Posterior vena cava (tissue), 2 donors: ENCODE results near the gene TTC33. TPM values are rescaled to one million over a fixed set of nuclear protein-coding genes. Genes with fewer than 3 reads are reported as not detected.

Source experiments
- DNase-seq: peaks from one replicate; pipeline ENCODE4 v3.0.0-alpha.2; 2020; ENCODE audit warnings: low spot score
- intact Hi-C, 2 donors: fragments of 100-400 bp; cut with DNase I; formaldehyde crosslinking; loops; one replicate each; pipeline versions ENCODE4 v1.14.1 to v1.14.2; 2022 to 2023
- total RNA-seq, 2 donors: library from RNA; stranded (reverse); fragmentation: NEBNext Ultra II Directional; extraction: Animal tissue kit (Norgen Biotek cat#: 25700); gene quantifications; one replicate each; pipeline ENCODE4 v1.2.1, GENCODE V29; 2021
- donor health status: DM: yes; HTN: yes; CAD: no.
- donor health status: DM: yes; HTN: yes; CAD: no.

TTC33 gene
- total RNA-seq, 2 donors from 2014 or later: 13.3 to 18.2 TPM

DNA sequence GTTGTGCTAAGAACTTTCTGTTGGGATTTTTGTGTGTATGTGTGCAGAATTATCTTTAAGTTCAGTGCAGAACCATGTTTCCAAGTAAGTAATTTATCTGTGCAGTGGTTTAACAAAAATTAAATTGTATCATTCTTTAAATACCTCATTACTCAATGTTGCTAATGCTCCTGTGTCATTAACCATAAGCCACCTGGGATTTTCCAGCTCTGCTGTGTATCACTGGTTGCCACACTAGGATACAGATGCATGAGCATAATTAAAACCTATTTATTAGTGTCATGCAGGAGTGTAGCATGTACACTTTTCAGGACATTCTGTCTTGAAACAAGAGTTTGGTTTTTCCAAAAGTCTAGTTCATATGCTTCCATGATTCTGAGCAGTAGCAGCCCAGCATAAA is 196.5 kb downstream of the TTC33 start:
- intact Hi-C loops: no loop called here
- DNase-seq: no peak

DNA sequence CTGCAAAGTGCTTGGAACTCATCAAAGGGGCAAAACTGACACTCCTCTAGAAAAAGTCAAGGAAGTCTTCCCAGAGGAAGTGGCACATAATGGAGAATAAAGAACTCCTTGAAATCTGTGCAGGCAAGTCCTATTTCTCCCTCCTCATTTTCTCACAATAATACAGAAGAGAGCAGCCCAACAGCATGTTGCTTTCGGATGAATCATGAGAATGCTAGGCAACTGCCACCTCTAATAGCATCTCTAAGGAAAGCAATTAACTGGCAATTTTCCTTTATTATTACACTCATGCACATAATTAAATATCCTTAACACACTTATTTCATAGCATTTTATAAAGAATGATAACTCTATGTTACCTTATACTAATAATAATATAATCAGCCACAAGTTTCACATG is 198.3 kb downstream of the TTC33 start:
- no peak for DNase-seq
- intact Hi-C loops: no loop called here

DNA sequence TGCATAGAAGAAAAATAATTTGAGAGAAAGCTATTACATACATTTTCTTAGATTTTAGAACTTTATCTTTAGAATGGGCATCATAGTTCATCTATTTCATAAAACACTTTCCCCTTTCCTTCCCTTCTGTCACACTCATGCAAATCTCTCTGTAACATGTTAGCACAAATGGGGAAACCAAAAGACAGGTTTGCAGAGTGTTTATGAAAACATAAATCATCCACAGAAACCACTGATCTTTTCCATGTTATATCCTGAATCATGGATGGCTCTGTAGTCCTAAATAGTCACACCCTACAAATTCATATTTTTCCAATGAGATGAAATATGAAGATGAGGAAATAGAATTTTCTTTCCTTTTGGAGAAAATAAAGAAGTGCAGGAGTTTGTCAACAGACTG is 198.9 kb downstream of the TTC33 start:
- DNase-seq: no peak
- intact Hi-C loops: no loop called here

DNA sequence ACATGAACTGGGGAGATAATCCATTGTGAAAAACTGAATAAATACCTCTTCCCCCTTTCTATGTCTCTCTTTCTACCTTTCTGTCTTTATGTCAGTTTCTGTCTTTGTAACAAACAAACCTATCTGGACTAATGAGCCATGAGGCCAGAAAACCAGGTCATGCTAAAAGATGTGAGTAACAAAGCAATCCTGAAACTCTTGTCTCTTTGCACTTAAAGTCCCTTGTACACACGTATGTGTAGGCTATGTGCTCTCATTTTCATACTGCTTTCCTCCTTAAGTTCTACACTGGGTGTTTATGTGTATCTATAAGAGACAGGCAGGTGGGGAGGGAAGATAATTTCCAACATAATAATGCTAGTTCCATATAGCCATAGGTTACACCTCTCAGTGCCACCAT is 199.9 kb downstream of the TTC33 start:
- intact Hi-C loops: no loop called here
- no peak for DNase-seq

DNA sequence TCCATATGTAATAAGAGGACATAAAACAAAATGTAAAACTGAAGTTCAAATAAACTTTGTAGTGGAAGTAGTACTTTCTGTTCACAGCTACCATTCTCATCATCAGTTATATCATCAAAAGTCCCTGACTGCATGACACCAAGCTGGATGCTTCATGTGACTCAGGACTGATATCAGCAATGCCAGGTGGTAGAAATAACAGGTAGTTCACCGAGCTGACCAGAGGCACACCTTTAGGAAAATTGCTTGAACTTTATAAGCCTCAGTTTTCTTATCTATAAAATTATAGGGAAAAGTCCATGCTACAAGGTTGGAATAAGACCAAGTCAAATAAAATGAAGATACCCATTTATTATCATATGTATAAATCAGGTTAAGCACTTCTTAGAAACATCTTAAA is 200.9 kb downstream of the TTC33 start:
- no peak for DNase-seq
- intact Hi-C loops: no loop called here

DNA sequence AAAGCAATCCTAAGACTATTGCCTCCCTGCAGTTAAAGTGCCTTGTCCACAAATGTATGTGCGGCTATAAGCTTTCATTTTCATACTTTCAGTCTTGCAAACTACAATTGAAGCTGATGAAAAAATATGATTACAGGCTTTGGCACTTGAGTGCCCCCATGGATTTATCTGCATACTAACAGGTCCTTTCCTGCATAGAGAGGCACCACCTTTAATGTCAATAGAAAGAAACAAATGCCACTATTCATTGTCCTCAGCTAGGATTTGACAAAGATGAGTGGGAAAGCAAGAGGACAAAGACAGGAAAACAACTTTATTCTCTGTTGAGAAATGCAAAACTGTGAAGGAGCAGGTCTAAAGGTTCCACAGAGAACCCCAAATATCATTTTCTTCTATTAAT is 201.7 kb downstream of the TTC33 start:
- intact Hi-C loops: no loop called here
- no peak for DNase-seq

DNA sequence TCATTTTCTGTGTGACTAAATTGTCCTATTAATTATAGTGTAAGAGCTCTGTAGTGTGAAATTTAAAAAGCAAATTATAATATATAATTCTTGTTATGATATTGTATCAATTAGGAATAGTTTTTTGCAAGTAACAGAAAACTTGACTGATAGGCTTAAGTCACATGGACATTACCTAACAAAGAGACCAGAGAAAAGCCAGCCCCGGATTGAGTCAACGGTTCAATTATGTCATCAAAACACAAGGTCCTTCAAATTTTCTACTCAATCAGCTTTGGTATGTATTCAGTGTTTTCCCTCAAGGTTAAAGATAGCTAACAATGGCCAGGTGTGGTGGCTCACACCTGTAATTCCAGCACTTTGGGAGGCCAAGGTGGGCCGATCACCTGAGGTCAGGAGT is 202.8 kb downstream of the TTC33 start:
- intact Hi-C loops: no loop called here
- DNase-seq: no peak

DNA sequence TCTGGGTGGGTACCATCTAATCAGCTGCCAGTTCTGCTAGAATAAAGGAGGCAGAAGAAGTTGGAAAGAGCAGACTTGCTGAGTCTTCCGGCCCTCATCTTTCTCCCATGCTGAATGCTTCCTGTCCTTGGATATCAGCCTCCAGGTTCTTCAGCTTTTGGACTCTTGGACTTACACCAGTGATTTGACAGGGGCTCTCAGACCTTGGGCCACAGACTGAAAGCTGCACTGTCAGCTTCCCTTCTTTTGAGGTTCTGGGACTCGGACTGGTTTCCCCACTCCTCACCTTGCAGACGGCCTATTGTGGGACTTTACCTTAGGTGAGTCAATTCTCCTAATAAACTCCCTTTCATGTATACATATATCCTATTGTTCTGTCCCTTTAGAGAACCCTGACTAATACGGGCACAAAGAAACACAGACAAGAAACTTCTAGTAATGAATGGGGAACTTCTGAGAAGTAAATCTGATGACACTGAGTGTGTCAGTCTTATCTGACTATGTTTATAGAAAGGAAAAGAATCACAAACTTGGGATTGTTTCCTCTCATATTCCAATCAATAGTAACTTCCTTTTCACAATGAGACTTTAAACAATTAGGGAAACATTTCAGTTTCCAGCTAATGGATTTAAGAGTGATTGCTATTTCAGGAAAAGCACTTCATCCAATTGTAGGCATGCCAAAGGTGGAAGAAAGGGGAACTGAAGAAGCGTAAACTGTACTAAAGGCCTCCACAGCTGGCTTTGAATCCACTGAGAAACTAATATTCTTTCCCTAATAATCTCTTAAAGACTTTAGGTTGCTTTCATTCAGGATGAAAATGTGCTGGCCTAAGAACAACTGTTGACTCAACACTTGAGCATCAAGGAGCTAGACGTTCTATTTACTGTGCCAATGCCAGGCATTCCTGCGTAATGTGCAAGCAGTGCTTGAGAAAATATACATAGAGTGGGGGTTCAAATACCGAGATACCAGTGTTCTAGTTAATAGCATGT is 204.0 kb downstream of the TTC33 start:
- DNase-seq: no peak
- intact Hi-C loops: no loop called here

DNA sequence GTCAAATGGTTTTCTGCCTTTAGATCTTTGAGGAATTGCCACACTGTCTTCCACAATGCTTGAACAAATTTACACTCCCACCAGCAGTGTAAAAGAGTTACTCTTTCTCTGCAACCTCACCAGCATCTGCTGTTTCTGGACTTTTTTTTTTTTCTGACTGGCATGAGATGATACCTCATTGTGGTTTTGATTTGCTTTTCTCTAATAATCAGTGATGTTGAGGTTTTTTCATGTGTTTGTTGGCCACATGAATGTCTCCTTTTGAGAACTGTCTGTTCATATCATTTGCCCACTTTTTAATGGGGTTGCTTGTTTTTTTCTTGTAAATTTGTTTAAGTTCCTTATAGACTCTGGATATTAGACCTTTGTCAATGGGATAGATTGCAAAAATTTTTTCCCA is 205.3 kb downstream of the TTC33 start:
- intact Hi-C loops: no loop called here

DNA sequence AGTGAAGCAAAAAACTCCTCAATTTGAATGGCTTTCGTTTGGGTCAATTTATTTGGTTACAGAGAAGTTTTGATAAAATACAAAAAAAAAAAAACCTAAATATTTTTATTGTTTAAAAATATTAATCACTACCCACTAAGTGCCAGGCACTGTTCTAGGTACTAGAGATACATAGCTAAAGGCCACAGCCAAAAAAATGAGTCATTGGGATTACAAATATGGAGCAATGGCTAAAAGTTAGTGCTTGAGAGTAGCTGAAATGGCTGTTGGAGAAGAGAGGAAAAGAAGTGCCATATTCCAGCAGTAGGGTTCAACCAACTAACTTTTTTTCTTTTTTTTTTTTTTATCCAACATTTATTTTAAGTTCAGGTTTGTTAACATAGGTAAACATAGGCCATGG is 206.1 kb downstream of the TTC33 start:
- intact Hi-C loops: no loop called here
- DNase-seq: no peak

More for the DNA sequence above, 205.3 kb downstream of the TTC33 start:
- no peak for DNase-seq

DNA sequence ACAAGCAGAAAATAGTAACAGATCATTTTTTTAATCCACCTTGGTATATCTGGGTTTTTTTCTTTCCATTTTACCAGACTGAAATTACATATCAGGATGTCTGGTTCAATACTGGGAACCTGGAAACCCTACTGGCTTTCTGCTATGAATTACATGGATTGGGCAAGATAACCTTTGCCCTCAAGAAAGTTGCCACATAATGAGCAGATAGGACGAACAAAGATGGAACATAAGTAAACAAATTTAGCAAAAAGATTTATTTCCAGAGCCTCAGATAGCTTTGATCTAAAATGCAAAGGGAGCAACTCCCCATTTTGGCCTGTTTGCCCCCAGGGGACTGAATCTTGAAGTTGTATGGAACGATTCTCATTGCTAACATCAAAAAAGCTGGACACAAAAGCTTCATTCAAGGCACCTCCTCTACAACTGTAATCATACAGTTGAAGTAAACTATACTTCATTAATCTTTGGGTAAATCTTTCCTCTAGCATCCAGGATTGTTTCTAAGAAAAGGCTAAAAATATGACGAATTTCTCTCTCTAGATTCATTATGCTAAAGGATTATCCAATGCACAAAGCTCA is 207.7 kb downstream of the TTC33 start:
- no peak for DNase-seq
- intact Hi-C loops: no loop called here

DNA sequence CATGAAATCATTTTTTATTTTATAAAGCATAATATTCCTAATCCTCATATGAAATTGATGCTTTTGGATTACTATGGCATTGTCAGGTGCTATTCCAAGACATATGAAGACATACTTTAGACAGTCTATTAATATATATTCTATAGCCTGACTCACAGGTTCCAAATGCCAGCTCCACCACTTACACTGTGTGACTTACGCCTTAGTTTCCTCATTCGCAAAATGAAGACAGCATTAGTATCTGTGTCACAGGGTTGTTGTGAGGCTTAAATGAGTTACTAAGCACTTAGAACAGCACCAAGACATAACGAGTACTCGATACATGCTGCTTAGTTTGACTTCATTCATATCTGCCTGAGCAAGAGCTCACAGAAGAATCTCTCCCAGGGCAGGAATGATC is 208.2 kb downstream of the TTC33 start:
- no peak for DNase-seq
- intact Hi-C loops: no loop called here

DNA sequence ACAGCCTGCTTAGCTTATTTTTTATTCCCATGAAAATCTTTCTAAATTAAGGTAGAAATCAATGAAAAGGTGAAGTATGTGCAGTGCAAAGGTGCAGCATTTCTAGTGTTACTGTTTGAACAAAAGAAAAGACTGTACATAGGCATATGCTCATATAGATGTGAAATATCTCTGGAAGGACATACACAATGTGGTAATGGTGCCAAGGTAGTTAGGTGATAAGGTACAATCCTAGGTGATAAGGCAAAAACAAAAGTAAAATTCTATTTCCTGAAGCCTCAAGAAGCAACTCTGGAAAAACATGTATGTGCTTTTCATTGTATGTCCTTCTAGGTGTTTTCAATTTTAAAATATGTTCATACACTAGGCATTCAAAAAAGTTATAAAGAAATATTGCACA is 215.5 kb downstream of the TTC33 start:
- DNase-seq: no peak
- intact Hi-C loops: no loop called here

DNA sequence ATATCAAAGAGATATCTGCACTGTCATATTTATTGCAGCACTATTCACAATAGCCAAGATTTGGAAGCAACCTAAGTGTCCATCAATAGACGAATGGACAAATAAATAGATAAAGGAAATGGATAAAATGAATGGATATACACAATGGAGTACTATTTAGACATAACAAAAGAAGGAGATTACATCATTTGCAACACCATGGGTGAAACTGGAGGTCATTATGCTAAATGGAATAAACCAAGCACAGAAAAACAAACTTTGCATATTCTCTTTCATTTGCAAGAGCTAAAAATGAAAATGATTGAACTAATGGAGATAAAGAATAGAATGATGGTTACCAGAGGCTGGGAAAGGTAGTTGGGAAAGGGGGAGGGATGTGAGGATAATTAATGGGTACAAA is 231.1 kb downstream of the TTC33 start:
- DNase-seq: no peak
- intact Hi-C loops: no loop called here

DNA sequence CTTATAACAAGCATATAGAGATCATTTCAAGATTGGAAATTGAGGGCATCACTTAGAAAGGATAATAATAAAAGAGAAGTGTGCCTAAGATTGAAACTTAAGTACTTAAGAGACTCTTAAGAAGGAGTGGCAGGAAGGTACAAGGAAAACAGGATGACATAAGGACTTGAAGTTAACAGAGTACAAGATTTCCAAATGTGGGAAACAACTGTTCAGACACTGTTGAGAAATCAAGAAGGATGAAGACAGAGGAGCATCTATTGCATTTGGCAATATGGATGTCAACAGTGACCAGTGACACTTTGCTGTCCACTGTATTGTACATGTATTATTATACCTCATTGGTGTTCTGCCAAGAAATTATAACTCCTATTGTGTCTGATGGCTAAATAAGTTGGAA is 233.8 kb downstream of the TTC33 start:
- no peak for DNase-seq
- intact Hi-C loops: no loop called here

DNA sequence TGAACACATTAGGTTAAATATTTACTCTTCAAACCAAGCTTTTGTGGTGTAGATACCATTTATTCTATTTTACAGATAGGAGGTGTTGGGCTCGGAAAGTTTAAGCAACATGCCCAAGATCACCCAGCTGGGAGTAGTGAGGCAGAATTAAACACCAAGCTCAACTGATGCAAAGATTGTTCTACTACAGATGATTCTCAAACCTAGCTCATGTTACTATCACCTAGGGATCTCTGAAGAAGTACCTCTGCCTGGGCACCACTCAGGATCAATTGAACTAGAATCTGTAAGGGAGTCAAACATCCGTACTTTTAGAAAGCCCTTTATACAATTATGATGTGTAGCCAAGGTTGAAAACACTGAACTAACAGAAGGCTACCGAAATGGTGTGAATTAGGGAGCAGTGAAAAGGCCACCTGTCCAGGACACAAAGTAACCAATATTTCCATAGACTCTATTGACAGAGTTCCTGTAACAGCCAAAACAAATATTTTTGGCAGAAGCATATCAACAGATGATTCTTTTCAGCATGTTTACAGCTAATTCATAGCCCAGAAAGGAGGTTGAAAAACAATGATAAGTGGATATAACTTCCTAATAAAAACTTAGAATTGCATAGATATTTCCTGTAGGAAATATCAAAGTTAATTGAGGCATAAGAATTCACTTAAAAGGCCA is 234.5 kb downstream of the TTC33 start:
- intact Hi-C loops: no loop called here

DNA sequence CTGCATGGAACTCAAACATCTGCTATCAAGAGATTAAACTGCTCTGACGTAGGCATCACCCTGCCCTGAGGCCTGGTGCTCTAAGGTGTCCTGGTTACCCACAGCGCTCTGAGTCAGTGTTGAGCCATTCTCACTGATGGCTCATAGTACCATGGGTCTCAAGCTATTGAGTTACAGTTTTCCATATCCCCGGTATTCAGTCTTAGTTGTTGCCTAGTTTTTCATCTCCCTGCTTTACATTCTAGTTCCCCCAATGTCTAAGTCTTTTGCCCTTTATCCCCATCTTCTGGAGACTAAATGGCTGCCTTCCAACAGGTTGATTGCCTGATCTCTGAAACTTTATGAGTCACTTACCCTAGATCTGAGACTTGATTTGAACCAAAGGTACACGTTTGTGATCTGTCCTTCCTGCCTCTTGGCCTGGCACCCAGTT is 237.3 kb downstream of the TTC33 start:
- DNase-seq: no peak
- intact Hi-C loops: no loop called here

More for the DNA sequence above, 234.5 kb downstream of the TTC33 start:
- no peak for DNase-seq

DNA sequence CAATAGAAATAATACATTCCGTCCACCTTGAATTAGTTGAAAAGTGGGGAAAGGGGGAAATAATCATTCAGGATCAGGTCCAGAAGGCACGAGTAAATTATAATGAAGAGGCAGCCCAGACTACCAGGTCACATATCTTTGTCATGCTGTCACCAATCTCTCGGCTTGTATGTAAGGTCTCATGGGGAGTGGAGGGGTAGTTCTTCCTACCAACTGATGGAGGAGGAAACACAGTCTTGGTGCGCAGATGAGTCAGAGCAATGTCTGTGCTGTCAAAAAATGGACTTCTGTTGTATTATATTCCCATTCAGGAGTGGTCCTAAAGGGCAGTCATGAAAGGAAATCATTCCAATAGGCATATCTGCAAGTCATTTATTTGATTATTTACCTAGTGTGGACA is 240.3 kb downstream of the TTC33 start:
- DNase-seq: no peak
- intact Hi-C loops: no loop called here

DNA sequence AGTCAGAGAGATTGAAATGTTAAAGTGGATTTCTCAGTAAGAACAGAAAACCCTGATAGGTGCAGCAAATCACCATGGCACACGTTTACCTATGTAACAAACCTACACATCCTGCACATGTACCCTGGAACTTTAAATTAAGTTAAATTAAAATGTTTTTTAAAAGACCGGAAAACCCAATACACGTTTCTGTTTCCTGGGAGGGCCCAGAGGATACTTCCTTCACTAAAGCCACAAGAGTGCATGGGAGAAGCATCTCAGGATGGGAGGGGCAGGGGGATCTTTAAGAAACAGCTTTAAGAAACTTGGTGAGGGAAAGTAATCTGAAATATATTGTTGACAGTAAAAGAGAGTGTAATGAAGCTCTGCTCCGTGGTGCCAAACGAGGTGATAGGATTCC is 240.8 kb downstream of the TTC33 start:
- intact Hi-C loops: no loop called here
- DNase-seq: no peak

DNA sequence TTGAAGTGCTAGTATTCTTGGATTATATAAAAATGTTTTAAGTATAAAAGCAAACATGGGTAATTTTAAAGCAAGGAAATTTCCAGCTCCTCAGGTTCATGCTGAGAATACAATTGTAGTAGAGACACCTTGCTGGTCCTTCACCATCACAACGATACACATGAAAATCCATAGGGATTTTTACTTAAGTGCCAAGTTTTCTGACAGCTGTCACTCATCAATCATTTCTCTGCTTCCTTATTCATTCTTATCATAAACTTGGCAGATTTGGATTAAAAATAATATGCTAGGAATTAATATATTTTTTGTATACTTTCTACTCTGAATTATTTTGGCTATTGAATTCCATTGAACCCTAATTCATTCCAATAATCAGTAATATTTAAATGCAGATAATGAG is 244.0 kb downstream of the TTC33 start:
- DNase-seq: no peak
- intact Hi-C loops: no loop called here
